Adrenal gland (tissue), 5 donors: ENCODE measurements around the gene CLCF1.

ENCODE experiments used
- POLR2A ChIP-seq, 2 donors: fragments of 450-650 bp; IDR thresholded peaks; one replicate each; pipeline ENCODE4 v1.6.1; 2017; ENCODE audit warnings: antibody characterized with exemption in 2 of 2, mild to moderate bottlenecking in 2 of 2, moderate library complexity in 1 of 2
- TF ChIP-seq, protein P1 (sequence below), 6 experiments: fragments of 450-650 bp in 4 of 6; fragments of 200-600 bp in 2 of 6; sonication (generic) in 1 of 6; IDR thresholded peaks; 1 replicate in 5 of 6; 2 replicates in 1 of 6; pipeline versions ENCODE4 v1.5.1 to v1.8.0; 2016 to 2021; ENCODE audit warnings: antibody characterized with exemption in 6 of 6, mild to moderate bottlenecking in 2 of 6, moderate library complexity in 1 of 6
- donor health status: DM: no; HTN: no; CAD: no.

DNA sequence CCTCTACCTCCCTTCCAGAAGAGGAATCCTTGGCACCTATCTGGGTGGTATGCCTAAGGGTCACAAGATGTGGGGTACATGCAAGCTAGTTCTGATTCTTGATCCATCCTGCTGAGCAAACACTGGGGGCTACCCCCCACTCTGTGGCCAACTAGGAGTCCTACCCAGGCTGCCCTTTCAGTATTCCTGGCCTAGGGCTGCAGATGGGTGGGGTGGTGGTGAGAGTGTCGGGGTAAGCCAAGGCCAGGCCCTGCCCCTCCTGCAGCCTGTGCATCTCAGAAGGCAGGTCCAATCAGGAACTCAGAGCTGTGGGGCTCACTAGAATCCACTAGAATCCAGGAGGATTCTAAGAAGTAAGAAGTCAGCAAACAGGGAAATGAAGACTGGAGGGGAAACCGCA is 59.2 kb downstream of the CLCF1 start:
- TF ChIP-seq, protein P1, sequence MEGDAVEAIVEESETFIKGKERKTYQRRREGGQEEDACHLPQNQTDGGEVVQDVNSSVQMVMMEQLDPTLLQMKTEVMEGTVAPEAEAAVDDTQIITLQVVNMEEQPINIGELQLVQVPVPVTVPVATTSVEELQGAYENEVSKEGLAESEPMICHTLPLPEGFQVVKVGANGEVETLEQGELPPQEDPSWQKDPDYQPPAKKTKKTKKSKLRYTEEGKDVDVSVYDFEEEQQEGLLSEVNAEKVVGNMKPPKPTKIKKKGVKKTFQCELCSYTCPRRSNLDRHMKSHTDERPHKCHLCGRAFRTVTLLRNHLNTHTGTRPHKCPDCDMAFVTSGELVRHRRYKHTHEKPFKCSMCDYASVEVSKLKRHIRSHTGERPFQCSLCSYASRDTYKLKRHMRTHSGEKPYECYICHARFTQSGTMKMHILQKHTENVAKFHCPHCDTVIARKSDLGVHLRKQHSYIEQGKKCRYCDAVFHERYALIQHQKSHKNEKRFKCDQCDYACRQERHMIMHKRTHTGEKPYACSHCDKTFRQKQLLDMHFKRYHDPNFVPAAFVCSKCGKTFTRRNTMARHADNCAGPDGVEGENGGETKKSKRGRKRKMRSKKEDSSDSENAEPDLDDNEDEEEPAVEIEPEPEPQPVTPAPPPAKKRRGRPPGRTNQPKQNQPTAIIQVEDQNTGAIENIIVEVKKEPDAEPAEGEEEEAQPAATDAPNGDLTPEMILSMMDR (IDR thresholded peaks at IDR 0.05), result no peak
- TF ChIP-seq POLR2A (IDR thresholded peaks at IDR 0.05), result no peak
